Endothelial cell of umbilical vein (primary cell): Measurements from ENCODE around the gene CSNK1G1. TPM values are rescaled to one million over a fixed set of nuclear protein-coding genes. Genes with fewer than 3 reads are reported as not detected.

Experiments used
- BruUV-seq: library from RNA; stranded (reverse); fragments of 400-500 nt; replicated peaks from 2 replicates; lab custom pipeline; 2021; lab: Mats Ljungman, UMichigan
- CTCF ChIA-PET: fragments of 300-600, 350-600 bp; sonication (Branson Sonifier 250); formaldehyde crosslinking; loops from one replicate; lab custom pipeline; 2021; ENCODE audit warnings: antibody characterized with exemption, inconsistent platforms; lab: Charles Lee
- POLR2A ChIA-PET: fragments of 300-600, 350-600 bp; sonication (Branson Sonifier 250); formaldehyde crosslinking; loops from one replicate; lab custom pipeline; 2021; ENCODE audit warnings: antibody characterized with exemption, inconsistent platforms; lab: Charles Lee
- DNase-seq: peaks from one replicate; pipeline ENCODE4 v3.0.0-alpha.2; 2011; ENCODE audit warnings: low read depth, low spot score
- FAIRE-seq: peaks from 2 replicates; lab custom pipeline; 2011; peaks lifted over from hg19 to GRCh38; lab: Jason Lieb, UNC
- H2AFZ ChIP-seq: 2 replicates; pipeline ENCODE4 v1.6.0; 2012; ENCODE audit warnings: low read depth, low read length, control low read depth, inconsistent platforms
- H3K27ac ChIP-seq: 2 replicates; pipeline ENCODE4 v1.5.1; 2011; ENCODE audit warnings: low read depth, mild to moderate bottlenecking, control low read depth, low read length, moderate library complexity; ENCODE audit not compliant: insufficient read depth
- H3K27me3 ChIP-seq, 2 experiments: 2 replicates each; pipeline versions ENCODE4 v1.6.0 to v1.6.1; 2011; ENCODE audit warnings: low read length in 2 of 2, mixed read lengths in 1 of 2; ENCODE audit not compliant: control insufficient read depth in 2 of 2, insufficient read depth in 2 of 2
- H3K36me3 ChIP-seq, 2 experiments: 2 replicates in 1 of 2; 3 replicates in 1 of 2; pipeline ENCODE4 v1.5.1; 2011; ENCODE audit warnings: low read length in 2 of 2, mild to moderate bottlenecking in 1 of 2, moderate library complexity in 1 of 2; ENCODE audit not compliant: control insufficient read depth in 2 of 2, insufficient read depth in 2 of 2; ENCODE audit errors: extremely low read depth in 1 of 2
- H3K4me1 ChIP-seq: 3 replicates; pipeline ENCODE4 v1.5.1; 2011; ENCODE audit warnings: mild to moderate bottlenecking, low read length; ENCODE audit not compliant: control insufficient read depth, insufficient read depth; ENCODE audit errors: extremely low read depth
- H3K4me2 ChIP-seq: 2 replicates; pipeline ENCODE4 v1.6.1; 2011; ENCODE audit warnings: low read length, control low read depth, mixed read lengths; ENCODE audit not compliant: insufficient read depth
- H3K4me3 ChIP-seq, 3 experiments: fragments of 200-600 bp in 1 of 3; sonication (generic), shearing (Covaris generic) in 1 of 3; replicated peaks in 1 of 3; 2 replicates each; pipeline ENCODE4 v1.5.1; 2011 to 2016; ENCODE audit warnings: control low read depth in 3 of 3, low read length in 3 of 3, mild to moderate bottlenecking in 2 of 3, inconsistent platforms in 1 of 3, low read depth in 1 of 3, moderate library complexity in 1 of 3; ENCODE audit not compliant: insufficient read depth in 1 of 3
- H3K79me2 ChIP-seq: 2 replicates; pipeline ENCODE4 v1.6.0; 2012; ENCODE audit warnings: low read length, inconsistent platforms; ENCODE audit not compliant: control insufficient read depth, insufficient read depth
- H3K9ac ChIP-seq: replicated peaks from 2 replicates; pipeline ENCODE3; 2011; ENCODE audit warnings: low read length, control low read depth; ENCODE audit not compliant: insufficient read depth; ENCODE audit errors: extremely low read depth
- H3K9me1 ChIP-seq: replicated peaks from 3 replicates; pipeline ENCODE4 v1.6.0; 2011; ENCODE audit warnings: mild to moderate bottlenecking, low read length; ENCODE audit not compliant: control insufficient read depth, insufficient read depth; ENCODE audit errors: extremely low read depth
- H3K9me3 ChIP-seq: replicated peaks from 2 replicates; pipeline ENCODE4 v1.5.1; 2012; ENCODE audit warnings: low read length, inconsistent platforms; ENCODE audit not compliant: control insufficient read depth, insufficient read depth
- H4K20me1 ChIP-seq: replicated peaks from 2 replicates; pipeline ENCODE3; 2011; ENCODE audit warnings: mild to moderate bottlenecking, low read length; ENCODE audit not compliant: control insufficient read depth, insufficient read depth; ENCODE audit errors: extremely low read depth
- CTCF ChIP-seq, 2 donors: IDR thresholded peaks; 1 replicate in 1 of 2; 2 replicates in 1 of 2; pipeline ENCODE4 v1.5.1; 2011; ENCODE audit warnings: low read length in 2 of 2, mild to moderate bottlenecking in 2 of 2, moderate library complexity in 2 of 2, control low read depth in 1 of 2, inconsistent platforms in 1 of 2, low read depth in 1 of 2; ENCODE audit not compliant: insufficient read depth in 1 of 2; ENCODE audit errors: extremely low read depth in 1 of 2
- EZH2 ChIP-seq: IDR thresholded peaks from 2 replicates; pipeline ENCODE4 v1.6.1; 2012; ENCODE audit warnings: borderline replicate concordance, low read depth, mild to moderate bottlenecking, moderate library complexity, low read length, inconsistent platforms; ENCODE audit not compliant: severe bottlenecking
- FOS ChIP-seq: IDR thresholded peaks from 2 replicates; pipeline ENCODE4 v1.6.1; 2011; ENCODE audit warnings: mild to moderate bottlenecking, low read length, moderate library complexity, borderline replicate concordance; ENCODE audit not compliant: insufficient read depth
- GATA2 ChIP-seq: IDR thresholded peaks from 2 replicates; pipeline ENCODE4 v1.7.0; 2011; ENCODE audit warnings: low read depth, mild to moderate bottlenecking, moderate library complexity, mixed read lengths, low read length; ENCODE audit not compliant: insufficient read length, insufficient read depth
- JUN ChIP-seq: IDR thresholded peaks from 2 replicates; pipeline ENCODE4 v1.6.1; 2011; ENCODE audit warnings: borderline replicate concordance, low read depth; ENCODE audit not compliant: insufficient read length, insufficient read depth
- MAX ChIP-seq: IDR thresholded peaks from 2 replicates; pipeline ENCODE4 v1.6.1; 2011; ENCODE audit not compliant: insufficient read depth, insufficient read length
- MYC ChIP-seq: IDR thresholded peaks from one replicate; pipeline ENCODE4 v1.6.1; 2011; ENCODE audit warnings: mild to moderate bottlenecking, low read depth, low read length
- POLR2A ChIP-seq: IDR thresholded peaks from 2 replicates; pipeline ENCODE4 v1.6.1; 2012; ENCODE audit warnings: low read depth, mild to moderate bottlenecking, control low read depth, low read length
- POLR2AphosphoS5 ChIP-seq: IDR thresholded peaks from 2 replicates; pipeline ENCODE4 v1.6.1; 2012; ENCODE audit warnings: low read depth, mild to moderate bottlenecking, control low read depth, low read length, moderate library complexity; ENCODE audit not compliant: insufficient read depth
- dilution Hi-C: fragments of 300-500 bp; cut with MboI; formaldehyde crosslinking; loops from one replicate; pipeline ENCODE4 v1.15.0; 2019; ENCODE audit warnings: low sequenced_read_pairs; ENCODE audit not compliant: extremely low pct_ligation_motif_present
- intact Hi-C: fragments of 100-400 bp; cut with micrococcal nuclease; formaldehyde crosslinking; loops from one replicate; pipeline ENCODE4 v1.10.0; 2022
- polyA plus RNA-seq, 4 experiments: library from polyadenylated mRNA; depleted of rRNA in 3 of 4; stranded (reverse) in 3 of 4; unstranded in 1 of 4; fragments of >200 nt; gene quantifications; 2 replicates each; pipeline versions ENCODE4 v1.2.1 to v1.2.3, GENCODE V29; 2011 to 2012; ENCODE audit warnings: missing spikeins in 1 of 4
- total RNA-seq: library from RNA; stranded (reverse); gene quantifications from 2 replicates; pipeline ENCODE4 v1.2.3, GENCODE V29; 2021

The CSNK1G1 gene
- total and polyA plus RNA-seq, 2 donors (not counting 3 experiments of a cell fraction or from before 2014, with no cell fraction given): 9.0 to 31.7 TPM

- H2AFZ ChIP-seq: no peak overlapping the region
- peaks cover 2% of the 10 kb centered on the region for H3K9me1 ChIP-seq
- FAIRE-seq: no peak
- peak; percentile 46 for DNase-seq
- dilution Hi-C loops: no loop called here
- H3K4me1 ChIP-seq: peaks cover 35% of the 10 kb centered on the region
- peak overlapping the region; percentile 16 for H3K9ac ChIP-seq
- TF ChIP-seq MAX (no peak), GATA2 (no peak), JUN (no peak), FOS (peak; percentile 32)
- no peak overlapping the region for H3K27ac ChIP-seq
- peaks cover 71% of the 10 kb centered on the region for H3K79me2 ChIP-seq
- no peaks in the 10 kb centered on the region for H3K27me3 ChIP-seq
- H4K20me1 ChIP-seq: peaks cover 3% of the 10 kb centered on the region
- ChIA-PET POLR2A (no interaction called here), CTCF (interaction anchor here (1.0 to 2.0 kb wide), 6 partner anchors 11 to 309 kb away, joined by 3 to 9 read pairs (median 4); partner anchors contain the start of gene CSNK1G1)
- H3K4me2 ChIP-seq: peak overlapping the region; percentile 43
- intact Hi-C loops: no loop called here
- H3K4me3 ChIP-seq: no peak overlapping the region
- no TSS peak for BruUV-seq
- H3K36me3 ChIP-seq: peaks cover 0 to 2% of the 10 kb centered on the region in 2 experiments
- no peaks in the 10 kb centered on the region for H3K9me3 ChIP-seq
Observed at GRCh38 chr15:64344651-64345294, 11.2 kb downstream of the CSNK1G1 start.

- H3K4me1 ChIP-seq: peaks cover 30% of the 10 kb centered on the region
- BruUV-seq: no TSS peak
- H3K27me3 ChIP-seq: no peaks in the 10 kb centered on the region
- H3K4me3 ChIP-seq: peak overlapping the region in 1 of 3 experiments; percentile 16
- H3K9me1 ChIP-seq: peaks cover 2% of the 10 kb centered on the region
- H3K4me2 ChIP-seq: peak overlapping the region; percentile 79
- no peak overlapping the region for H2AFZ ChIP-seq
- intact Hi-C loops: no loop called here
- FAIRE-seq (no peak), DNase-seq (peak; percentile 52)
- peaks cover 68% of the 10 kb centered on the region for H3K79me2 ChIP-seq
- dilution Hi-C loops: no loop called here
- CTCF ChIA-PET: no interaction called here
- H4K20me1 ChIP-seq: peaks cover 6% of the 10 kb centered on the region
- peak; percentile 28 for TF ChIP-seq JUN
- no peak for TF ChIP-seq GATA2
- no peak for TF ChIP-seq MYC
- TF ChIP-seq FOS: peak; percentile 64
- TF ChIP-seq MAX: no peak
- no peak for TF ChIP-seq POLR2AphosphoS5
- no peak for TF ChIP-seq EZH2
- no peak for TF ChIP-seq CTCF (IDR thresholded peaks at IDR 0.05; ENCODE audit: extremely low read depth in 1 of 2, insufficient read depth in 1 of 2, low read depth in 1 of 2, low read length in 2 of 2)
- TF ChIP-seq POLR2A: no peak
- H3K9ac ChIP-seq: peak overlapping the region; percentile 9
- H3K36me3 ChIP-seq: peaks cover 0 to 2% of the 10 kb centered on the region in 2 experiments
- H3K9me3 ChIP-seq: no peaks in the 10 kb centered on the region
- POLR2A ChIA-PET: interaction anchor here (0.5 kb wide), 1 partner anchor 158 kb away, joined by 4 read pairs; no protein-coding TSS in a partner anchor
- peak overlapping the region; percentile 32 for H3K27ac ChIP-seq
Observed at GRCh38 chr15:64343841-64344240, 12.1 kb downstream of the CSNK1G1 start.
